Coronary artery (tissue), 2 donors: ENCODE data around the gene WTIP.
"Not testable (repeated sequence)": the region's sequence is repeated elsewhere in the genome, so short reads cannot be mapped to it uniquely, and the experiment has no call there.

Experiments
- DNase-seq: peaks from one replicate; pipeline ENCODE4 v3.0.0-alpha.2; 2017; ENCODE audit warnings: low spot score
- H3K27ac ChIP-seq, 2 donors: fragments of 200-600 bp; sonication (generic); one replicate each; pipeline ENCODE4 v1.5.1; 2016 to 2019
- H3K4me3 ChIP-seq: fragments of 200-600 bp; sonication (generic); 2 replicates; pipeline ENCODE4 v1.5.1; 2016; ENCODE audit warnings: mild to moderate bottlenecking, moderate library complexity
- CTCF ChIP-seq: fragments of 200-600 bp; sonication (generic); IDR thresholded peaks from one replicate; pipeline ENCODE4 v1.5.1; 2019; ENCODE audit warnings: antibody characterized with exemption

The WTIP gene

GRCh38 chr19:34474233-34474989, 7.1 kb upstream of the WTIP start:
- H3K27ac ChIP-seq = peak overlapping the region; percentile 79 to 93
- H3K4me3 ChIP-seq = no peak overlapping the region
- DNase-seq = no peak
- no peak for TF ChIP-seq CTCF

GRCh38 chr19:34475026-34475974, 6.3 kb upstream of the WTIP start:
- Histone ChIP-seq H3K27ac (peak overlapping the region; percentile 79 to 93), H3K4me3 (peak overlapping the region; percentile 41)
- TF ChIP-seq CTCF = no peak
- no peak for DNase-seq

- DNase-seq = no peak
- TF ChIP-seq CTCF = no peak
- peak overlapping the region; percentile 79 to 93 for H3K27ac ChIP-seq
Observed at GRCh38 chr19:34475975-34476594, 5.5 kb upstream of the WTIP start.

GRCh38 chr19:34478496-34478895, 3.1 kb upstream of the WTIP start:
- not testable (repeated sequence) for H3K27ac ChIP-seq, H3K4me3 ChIP-seq, DNase-seq

More at GRCh38 chr19:34475975-34476594, 5.5 kb upstream of the WTIP start:
- H3K4me3 ChIP-seq = no peak overlapping the region

GRCh38 chr19:34479396-34479795, 2.2 kb upstream of the WTIP start:
- Histone ChIP-seq H3K4me3 (no peak overlapping the region), H3K27ac (no peak overlapping the region)
- no peak for TF ChIP-seq CTCF
- DNase-seq = no peak

- Histone ChIP-seq H3K27ac (peak overlapping the region; percentile 95 to 99), H3K4me3 (peak overlapping the region; percentile 88)
- no peak for DNase-seq
- TF ChIP-seq CTCF = no peak
Observed at GRCh38 chr19:34480491-34480890, 1.1 kb upstream of the WTIP start.

- no peak for TF ChIP-seq CTCF
- H3K4me3 ChIP-seq = peak overlapping the region; percentile 88
Observed at GRCh38 chr19:34481861-34482379, 362 bp downstream of the WTIP start.

More at GRCh38 chr19:34481861-34482379, 362 bp downstream of the WTIP start:
- peak overlapping the region; percentile 93 to 99 for H3K27ac ChIP-seq
- no peak for DNase-seq
